IPS-15b (cell line): ENCODE results near the gene CD6.

Source experiments
- H3K27me3 ChIP-seq: one replicate; pipeline ENCODE4 v1.6.1; 2013; ENCODE audit warnings: low read length; ENCODE audit not compliant: control insufficient read depth, insufficient read depth
- H3K36me3 ChIP-seq: one replicate; pipeline ENCODE4 v1.6.1; 2013; ENCODE audit warnings: low read length; ENCODE audit not compliant: control insufficient read depth, insufficient read depth
- H3K4me1 ChIP-seq: one replicate; pipeline ENCODE4 v1.6.1; 2013; ENCODE audit warnings: mild to moderate bottlenecking, low read length; ENCODE audit not compliant: control insufficient read depth, insufficient read depth
- H3K4me3 ChIP-seq: one replicate; pipeline ENCODE4 v1.5.1; 2013; ENCODE audit warnings: low read depth, low read length
- H3K9ac ChIP-seq: one replicate; pipeline ENCODE4 v1.6.1; 2013; ENCODE audit warnings: low read depth, mild to moderate bottlenecking, low read length
- H3K9me3 ChIP-seq: one replicate; pipeline ENCODE4 v1.6.1; 2013; ENCODE audit warnings: mild to moderate bottlenecking, low read length; ENCODE audit not compliant: control insufficient read depth, insufficient read depth

Gene CD6

GRCh38 chr11:61007956-61008896 lies 36.7 kb downstream of the CD6 start:
- Histone ChIP-seq H3K4me3 (peak overlapping the region; percentile 45), H3K36me3 (no peaks in the 10 kb centered on the region), H3K27me3 (peaks cover 80% of the 10 kb centered on the region), H3K9ac (no peak overlapping the region), H3K4me1 (peaks cover 6% of the 10 kb centered on the region), H3K9me3 (no peaks in the 10 kb centered on the region)

DNA sequence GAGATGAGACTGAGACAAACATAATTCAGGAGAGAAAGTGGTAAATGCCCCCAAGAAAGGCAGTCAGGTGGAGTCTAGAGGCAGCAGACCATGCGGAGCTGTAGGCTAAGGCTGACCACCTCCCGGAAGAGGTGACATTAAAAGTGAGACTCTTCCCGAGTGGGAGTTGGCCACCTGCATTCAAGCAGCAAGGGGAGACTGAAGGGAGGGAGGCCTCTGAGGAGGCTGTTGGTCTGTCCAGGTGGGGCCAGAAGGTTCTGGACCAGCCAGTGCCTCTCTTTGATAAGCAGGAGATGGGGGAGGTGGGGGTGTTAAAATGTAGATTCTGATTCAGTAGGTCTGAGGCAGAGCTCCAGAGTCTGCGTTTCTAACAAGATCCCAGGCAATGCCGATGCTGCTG lies 37.5 kb downstream of the CD6 start:
- H3K9me3 ChIP-seq, result no peaks in the 10 kb centered on the region
- H3K27me3 ChIP-seq, result peaks cover 81% of the 10 kb centered on the region
- H3K4me1 ChIP-seq, result peaks cover 5% of the 10 kb centered on the region
- H3K4me3 ChIP-seq, result no peak overlapping the region
- no peaks in the 10 kb centered on the region for H3K36me3 ChIP-seq
- no peak overlapping the region for H3K9ac ChIP-seq

DNA sequence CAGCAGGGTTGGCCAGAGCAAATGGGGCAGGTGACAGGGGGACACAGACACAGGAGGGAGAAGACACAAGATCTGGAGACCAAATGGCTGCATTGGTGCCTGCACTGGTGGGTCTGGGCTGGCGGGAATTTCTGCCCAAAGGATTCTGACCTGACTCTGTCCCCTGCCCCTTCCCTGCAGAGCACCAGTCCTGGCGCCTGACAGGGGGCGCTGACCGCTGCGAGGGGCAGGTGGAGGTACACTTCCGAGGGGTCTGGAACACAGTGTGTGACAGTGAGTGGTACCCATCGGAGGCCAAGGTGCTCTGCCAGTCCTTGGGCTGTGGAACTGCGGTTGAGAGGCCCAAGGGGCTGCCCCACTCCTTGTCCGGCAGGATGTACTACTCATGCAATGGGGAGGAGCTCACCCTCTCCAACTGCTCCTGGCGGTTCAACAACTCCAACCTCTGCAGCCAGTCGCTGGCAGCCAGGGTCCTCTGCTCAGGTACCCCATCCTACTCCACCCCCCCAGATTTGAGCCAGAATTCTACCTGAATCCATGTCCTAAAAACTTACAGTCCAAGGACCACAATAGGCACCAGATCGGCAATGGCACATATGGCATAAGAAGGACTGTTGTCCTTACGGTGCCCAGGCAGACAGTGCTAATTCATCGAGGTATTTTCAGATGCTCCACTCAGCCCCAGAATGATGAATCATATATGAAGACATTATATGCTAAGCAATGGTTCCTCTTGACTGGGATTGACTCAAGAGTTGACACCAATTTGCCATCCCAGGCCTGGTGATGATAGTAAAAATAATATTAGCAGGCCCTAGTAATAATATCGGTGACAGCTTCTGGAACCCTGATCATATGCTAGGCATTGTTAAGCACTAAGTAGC lies 38.2 kb downstream of the CD6 start:
- H3K9me3 ChIP-seq, result no peaks in the 10 kb centered on the region
- H3K36me3 ChIP-seq, result no peaks in the 10 kb centered on the region
- H3K27me3 ChIP-seq, result peaks cover 81% of the 10 kb centered on the region
- no peak overlapping the region for H3K9ac ChIP-seq
- no peak overlapping the region for H3K4me3 ChIP-seq
- peaks cover 3% of the 10 kb centered on the region for H3K4me1 ChIP-seq

- Histone ChIP-seq H3K4me1 (peaks cover 3% of the 10 kb centered on the region), H3K4me3 (no peak overlapping the region), H3K9ac (no peak overlapping the region), H3K9me3 (no peaks in the 10 kb centered on the region), H3K27me3 (peaks cover 79% of the 10 kb centered on the region), H3K36me3 (no peaks in the 10 kb centered on the region)
These were observed 39.2 kb downstream of the CD6 start for GRCh38 chr11:61010466-61011228.

- Histone ChIP-seq H3K27me3 (peaks cover 77% of the 10 kb centered on the region), H3K4me3 (no peak overlapping the region), H3K9ac (no peak overlapping the region), H3K4me1 (peaks cover 3% of the 10 kb centered on the region), H3K9me3 (no peaks in the 10 kb centered on the region), H3K36me3 (no peaks in the 10 kb centered on the region)
These were observed 39.9 kb downstream of the CD6 start for GRCh38 chr11:61011229-61011870.

GRCh38 chr11:61011950-61012736 lies 40.7 kb downstream of the CD6 start:
- Histone ChIP-seq H3K4me3 (no peak overlapping the region), H3K36me3 (no peaks in the 10 kb centered on the region), H3K9me3 (no peaks in the 10 kb centered on the region), H3K9ac (no peak overlapping the region), H3K27me3 (peaks cover 69% of the 10 kb centered on the region), H3K4me1 (peaks cover 1% of the 10 kb centered on the region)

DNA sequence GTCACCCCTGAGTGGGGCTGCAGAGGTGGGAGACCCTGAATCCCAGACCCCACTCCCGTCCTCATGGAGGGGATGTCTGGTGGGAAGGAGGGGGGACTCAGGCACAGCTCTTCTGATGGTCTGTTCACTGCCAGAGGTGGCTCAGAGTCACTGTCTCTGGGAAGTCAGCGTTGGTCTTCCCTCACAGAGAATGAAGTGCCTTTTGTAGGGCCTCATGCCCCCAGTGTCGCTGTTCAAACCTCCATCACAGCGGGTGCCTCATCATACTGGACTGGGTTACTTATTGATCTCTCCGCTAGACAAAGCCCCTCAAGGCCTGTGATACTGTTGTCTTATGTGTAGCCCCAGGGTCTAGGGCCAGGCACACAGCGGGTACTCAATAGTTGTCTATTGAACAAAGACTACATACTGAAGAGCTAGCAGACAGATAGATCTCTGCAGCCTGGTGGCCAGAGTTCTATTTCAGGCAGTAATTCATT lies 41.3 kb downstream of the CD6 start:
- H3K9ac ChIP-seq, result no peak overlapping the region
- H3K4me1 ChIP-seq, result no peaks in the 10 kb centered on the region

DNA sequence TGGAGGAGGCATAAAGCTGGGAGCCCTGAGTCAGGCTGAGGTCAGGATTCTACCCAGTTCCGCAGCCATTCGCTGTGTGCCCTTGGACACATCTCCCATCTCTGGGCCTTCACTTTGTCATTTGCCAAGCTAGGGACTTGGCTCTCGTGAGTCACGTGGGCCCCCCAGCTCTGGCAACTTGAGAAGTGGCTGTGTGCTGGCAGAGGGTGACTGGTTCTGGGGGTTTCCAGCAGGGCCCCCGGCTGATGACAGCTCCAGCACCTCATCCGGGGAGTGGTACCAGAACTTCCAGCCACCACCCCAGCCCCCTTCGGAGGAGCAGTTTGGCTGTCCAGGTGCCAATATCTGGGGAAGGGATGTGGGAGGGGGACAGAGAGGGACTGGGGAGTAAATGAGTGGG lies 46.6 kb downstream of the CD6 start:
- H3K4me1 ChIP-seq, result peaks cover 5% of the 10 kb centered on the region
- no peaks in the 10 kb centered on the region for H3K36me3 ChIP-seq
- H3K27me3 ChIP-seq, result peaks cover 24% of the 10 kb centered on the region
- H3K9ac ChIP-seq, result no peak overlapping the region
- no peaks in the 10 kb centered on the region for H3K9me3 ChIP-seq
- no peak overlapping the region for H3K4me3 ChIP-seq

More for the DNA sequence above, 41.3 kb downstream of the CD6 start:
- H3K9me3 ChIP-seq, result no peaks in the 10 kb centered on the region
- peaks cover 67% of the 10 kb centered on the region for H3K27me3 ChIP-seq
- H3K36me3 ChIP-seq, result no peaks in the 10 kb centered on the region
- H3K4me3 ChIP-seq, result no peak overlapping the region

- Histone ChIP-seq H3K4me1 (peaks cover 5% of the 10 kb centered on the region), H3K9me3 (no peaks in the 10 kb centered on the region), H3K9ac (no peak overlapping the region), H3K4me3 (no peak overlapping the region), H3K27me3 (peaks cover 24% of the 10 kb centered on the region), H3K36me3 (no peaks in the 10 kb centered on the region)
These were observed 47.8 kb downstream of the CD6 start for GRCh38 chr11:61019037-61019831.

GRCh38 chr11:61019832-61020405 lies 48.4 kb downstream of the CD6 start:
- Histone ChIP-seq H3K9ac (no peak overlapping the region), H3K9me3 (no peaks in the 10 kb centered on the region), H3K4me3 (no peak overlapping the region), H3K36me3 (no peaks in the 10 kb centered on the region), H3K4me1 (peaks cover 5% of the 10 kb centered on the region), H3K27me3 (peaks cover 23% of the 10 kb centered on the region)
